HL-60 (cell line): Measurements from ENCODE around the gene PRDM16.

ENCODE experiments used
- CTCF ChIP-seq: IDR thresholded peaks from one replicate; pipeline ENCODE4 v1.5.1; 2011; ENCODE audit warnings: low read length, control low read depth, inconsistent platforms; ENCODE audit not compliant: insufficient read depth
- GABPA ChIP-seq: IDR thresholded peaks from 2 replicates; pipeline ENCODE4 v1.6.1; 2012; ENCODE audit warnings: low read depth
- POLR2AphosphoS5 ChIP-seq: IDR thresholded peaks from 2 replicates; pipeline ENCODE4 v1.6.1; 2012; ENCODE audit warnings: low read depth
- REST ChIP-seq: IDR thresholded peaks from 2 replicates; pipeline ENCODE4 v1.6.1; 2012; ENCODE audit warnings: low read depth; ENCODE audit not compliant: insufficient replicate concordance

GRCh38 chr1:3146907-3147306 lies 77.9 kb downstream of the PRDM16 start:
- TF ChIP-seq CTCF (no peak), REST (no peak), POLR2AphosphoS5 (no peak), GABPA (no peak)
